Endothelial cell of umbilical vein (primary cell): ENCODE measurements around the gene MLNR. TPM values are rescaled to one million over a fixed set of nuclear protein-coding genes. Genes with fewer than 3 reads are reported as not detected.
A peak's percentile ranks its signal among the peaks of the same experiment; 100 is the strongest.

ENCODE experiments used
- BruUV-seq: library from RNA; stranded (reverse); fragments of 400-500 nt; replicated peaks from 2 replicates; lab custom pipeline; 2021; lab: Mats Ljungman, UMichigan
- CTCF ChIA-PET: fragments of 300-600, 350-600 bp; sonication (Branson Sonifier 250); formaldehyde crosslinking; loops from one replicate; lab custom pipeline; 2021; ENCODE audit warnings: antibody characterized with exemption, inconsistent platforms; lab: Charles Lee
- POLR2A ChIA-PET: fragments of 300-600, 350-600 bp; sonication (Branson Sonifier 250); formaldehyde crosslinking; loops from one replicate; lab custom pipeline; 2021; ENCODE audit warnings: antibody characterized with exemption, inconsistent platforms; lab: Charles Lee
- DNase-seq: peaks from one replicate; pipeline ENCODE4 v3.0.0-alpha.2; 2011; ENCODE audit warnings: low read depth, low spot score
- FAIRE-seq: peaks from 2 replicates; lab custom pipeline; 2011; peaks lifted over from hg19 to GRCh38; lab: Jason Lieb, UNC
- H2AFZ ChIP-seq: 2 replicates; pipeline ENCODE4 v1.6.0; 2012; ENCODE audit warnings: low read depth, low read length, control low read depth, inconsistent platforms
- H3K27ac ChIP-seq: 2 replicates; pipeline ENCODE4 v1.5.1; 2011; ENCODE audit warnings: low read depth, mild to moderate bottlenecking, control low read depth, low read length, moderate library complexity; ENCODE audit not compliant: insufficient read depth
- H3K27me3 ChIP-seq, 2 experiments: 2 replicates each; pipeline versions ENCODE4 v1.6.0 to v1.6.1; 2011; ENCODE audit warnings: low read length in 2 of 2, mixed read lengths in 1 of 2; ENCODE audit not compliant: control insufficient read depth in 2 of 2, insufficient read depth in 2 of 2
- H3K36me3 ChIP-seq, 2 experiments: 2 replicates in 1 of 2; 3 replicates in 1 of 2; pipeline ENCODE4 v1.5.1; 2011; ENCODE audit warnings: low read length in 2 of 2, mild to moderate bottlenecking in 1 of 2, moderate library complexity in 1 of 2; ENCODE audit not compliant: control insufficient read depth in 2 of 2, insufficient read depth in 2 of 2; ENCODE audit errors: extremely low read depth in 1 of 2
- H3K4me1 ChIP-seq: 3 replicates; pipeline ENCODE4 v1.5.1; 2011; ENCODE audit warnings: mild to moderate bottlenecking, low read length; ENCODE audit not compliant: control insufficient read depth, insufficient read depth; ENCODE audit errors: extremely low read depth
- H3K4me2 ChIP-seq: 2 replicates; pipeline ENCODE4 v1.6.1; 2011; ENCODE audit warnings: low read length, control low read depth, mixed read lengths; ENCODE audit not compliant: insufficient read depth
- H3K4me3 ChIP-seq, 3 experiments: fragments of 200-600 bp in 1 of 3; sonication (generic), shearing (Covaris generic) in 1 of 3; replicated peaks in 1 of 3; 2 replicates each; pipeline ENCODE4 v1.5.1; 2011 to 2016; ENCODE audit warnings: control low read depth in 3 of 3, low read length in 3 of 3, mild to moderate bottlenecking in 2 of 3, inconsistent platforms in 1 of 3, low read depth in 1 of 3, moderate library complexity in 1 of 3; ENCODE audit not compliant: insufficient read depth in 1 of 3
- H3K79me2 ChIP-seq: 2 replicates; pipeline ENCODE4 v1.6.0; 2012; ENCODE audit warnings: low read length, inconsistent platforms; ENCODE audit not compliant: control insufficient read depth, insufficient read depth
- H3K9ac ChIP-seq: replicated peaks from 2 replicates; pipeline ENCODE3; 2011; ENCODE audit warnings: low read length, control low read depth; ENCODE audit not compliant: insufficient read depth; ENCODE audit errors: extremely low read depth
- H3K9me1 ChIP-seq: replicated peaks from 3 replicates; pipeline ENCODE4 v1.6.0; 2011; ENCODE audit warnings: mild to moderate bottlenecking, low read length; ENCODE audit not compliant: control insufficient read depth, insufficient read depth; ENCODE audit errors: extremely low read depth
- H3K9me3 ChIP-seq: replicated peaks from 2 replicates; pipeline ENCODE4 v1.5.1; 2012; ENCODE audit warnings: low read length, inconsistent platforms; ENCODE audit not compliant: control insufficient read depth, insufficient read depth
- H4K20me1 ChIP-seq: replicated peaks from 2 replicates; pipeline ENCODE3; 2011; ENCODE audit warnings: mild to moderate bottlenecking, low read length; ENCODE audit not compliant: control insufficient read depth, insufficient read depth; ENCODE audit errors: extremely low read depth
- GATA2 ChIP-seq: IDR thresholded peaks from 2 replicates; pipeline ENCODE4 v1.7.0; 2011; ENCODE audit warnings: low read depth, mild to moderate bottlenecking, moderate library complexity, mixed read lengths, low read length; ENCODE audit not compliant: insufficient read length, insufficient read depth
- JUN ChIP-seq: IDR thresholded peaks from 2 replicates; pipeline ENCODE4 v1.6.1; 2011; ENCODE audit warnings: borderline replicate concordance, low read depth; ENCODE audit not compliant: insufficient read length, insufficient read depth
- MYC ChIP-seq: IDR thresholded peaks from one replicate; pipeline ENCODE4 v1.6.1; 2011; ENCODE audit warnings: mild to moderate bottlenecking, low read depth, low read length
- dilution Hi-C: fragments of 300-500 bp; cut with MboI; formaldehyde crosslinking; loops from one replicate; pipeline ENCODE4 v1.15.0; 2019; ENCODE audit warnings: low sequenced_read_pairs; ENCODE audit not compliant: extremely low pct_ligation_motif_present
- intact Hi-C: fragments of 100-400 bp; cut with micrococcal nuclease; formaldehyde crosslinking; loops from one replicate; pipeline ENCODE4 v1.10.0; 2022
- polyA plus RNA-seq, 4 experiments: library from polyadenylated mRNA; depleted of rRNA in 3 of 4; stranded (reverse) in 3 of 4; unstranded in 1 of 4; fragments of >200 nt; gene quantifications; 2 replicates each; pipeline versions ENCODE4 v1.2.1 to v1.2.3, GENCODE V29; 2011 to 2012; ENCODE audit warnings: missing spikeins in 1 of 4
- total RNA-seq: library from RNA; stranded (reverse); gene quantifications from 2 replicates; pipeline ENCODE4 v1.2.3, GENCODE V29; 2021
- TF ChIP-seq, protein P1 (sequence below), 2 donors: IDR thresholded peaks; 1 replicate in 1 of 2; 2 replicates in 1 of 2; pipeline ENCODE4 v1.5.1; 2011; ENCODE audit warnings: low read length in 2 of 2, mild to moderate bottlenecking in 2 of 2, moderate library complexity in 2 of 2, control low read depth in 1 of 2, inconsistent platforms in 1 of 2, low read depth in 1 of 2; ENCODE audit not compliant: insufficient read depth in 1 of 2; ENCODE audit errors: extremely low read depth in 1 of 2

Gene MLNR
- total and polyA plus RNA-seq, 2 donors (not counting 3 experiments of a cell fraction or from before 2014, with no cell fraction given) = not detected

DNA sequence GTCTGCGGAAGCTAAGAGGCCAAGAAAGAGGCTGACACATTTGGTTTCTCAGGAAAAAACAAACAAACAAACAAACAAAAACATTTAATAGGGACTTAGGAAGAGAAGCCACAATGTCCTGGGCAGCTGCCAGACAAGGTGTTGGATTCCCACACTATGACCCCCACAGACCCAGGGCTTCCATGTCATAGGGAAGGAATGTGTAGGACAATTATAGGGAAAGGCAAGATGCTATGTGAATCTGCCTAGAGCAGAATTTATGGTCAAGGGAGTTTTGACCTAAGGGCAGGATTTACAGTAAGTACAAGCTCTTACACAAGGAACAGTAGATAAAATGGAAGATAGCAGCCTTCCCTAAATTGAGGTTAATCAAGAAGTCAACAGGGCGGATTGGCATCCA, 18.5 kb downstream of the MLNR start:
- dilution Hi-C loops (no loop called here), intact Hi-C loops (no loop called here)
- no peak for TF ChIP-seq MYC
- TF ChIP-seq, protein P1, sequence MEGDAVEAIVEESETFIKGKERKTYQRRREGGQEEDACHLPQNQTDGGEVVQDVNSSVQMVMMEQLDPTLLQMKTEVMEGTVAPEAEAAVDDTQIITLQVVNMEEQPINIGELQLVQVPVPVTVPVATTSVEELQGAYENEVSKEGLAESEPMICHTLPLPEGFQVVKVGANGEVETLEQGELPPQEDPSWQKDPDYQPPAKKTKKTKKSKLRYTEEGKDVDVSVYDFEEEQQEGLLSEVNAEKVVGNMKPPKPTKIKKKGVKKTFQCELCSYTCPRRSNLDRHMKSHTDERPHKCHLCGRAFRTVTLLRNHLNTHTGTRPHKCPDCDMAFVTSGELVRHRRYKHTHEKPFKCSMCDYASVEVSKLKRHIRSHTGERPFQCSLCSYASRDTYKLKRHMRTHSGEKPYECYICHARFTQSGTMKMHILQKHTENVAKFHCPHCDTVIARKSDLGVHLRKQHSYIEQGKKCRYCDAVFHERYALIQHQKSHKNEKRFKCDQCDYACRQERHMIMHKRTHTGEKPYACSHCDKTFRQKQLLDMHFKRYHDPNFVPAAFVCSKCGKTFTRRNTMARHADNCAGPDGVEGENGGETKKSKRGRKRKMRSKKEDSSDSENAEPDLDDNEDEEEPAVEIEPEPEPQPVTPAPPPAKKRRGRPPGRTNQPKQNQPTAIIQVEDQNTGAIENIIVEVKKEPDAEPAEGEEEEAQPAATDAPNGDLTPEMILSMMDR (IDR thresholded peaks at IDR 0.05; ENCODE audit: extremely low read depth in 1 of 2, insufficient read depth in 1 of 2, low read depth in 1 of 2, low read length in 2 of 2) = no peak
- no peak for TF ChIP-seq GATA2
- ChIA-PET CTCF (interaction anchor here (0.9 to 2.8 kb wide), 3 partner anchors 9 to 42 kb away, joined by 4 to 11 read pairs (median 5); partner anchors contain the start of gene CDADC1), POLR2A (no interaction called here)
- BruUV-seq = no TSS peak
- Histone ChIP-seq H3K79me2 (no peaks in the 10 kb centered on the region), H3K4me3 (no peak overlapping the region), H3K36me3 (no peaks in the 10 kb centered on the region), H3K27ac (no peak overlapping the region), H2AFZ (no peak overlapping the region), H3K4me2 (no peak overlapping the region), H3K9me3 (no peaks in the 10 kb centered on the region), H4K20me1 (no peaks in the 10 kb centered on the region), H3K27me3 (no peaks in the 10 kb centered on the region), H3K4me1 (no peaks in the 10 kb centered on the region), H3K9me1 (no peaks in the 10 kb centered on the region), H3K9ac (no peak overlapping the region)
- DNase-seq = no peak
- no peak for FAIRE-seq

DNA sequence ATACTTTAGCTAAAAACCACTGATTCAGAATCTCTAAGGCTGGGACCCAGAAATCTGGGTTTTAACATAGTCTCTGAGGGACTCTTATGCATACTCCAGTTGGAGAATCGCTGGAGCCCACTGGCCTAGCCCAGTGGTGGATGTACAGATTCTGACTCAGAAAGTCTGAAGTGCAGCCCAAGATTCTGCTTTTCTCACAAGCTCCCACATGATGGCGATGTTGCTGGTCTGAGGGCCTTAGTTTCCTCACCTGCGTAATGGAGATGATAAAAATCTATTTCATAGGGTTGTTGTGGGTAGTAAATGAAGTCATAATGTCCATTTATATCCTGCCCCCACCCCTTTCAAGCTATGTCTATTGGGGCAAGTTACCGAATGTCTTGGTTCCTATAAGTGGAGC, 19.9 kb downstream of the MLNR start:
- no TSS peak for BruUV-seq
- H3K9me1 ChIP-seq = no peaks in the 10 kb centered on the region
- no peaks in the 10 kb centered on the region for H3K36me3 ChIP-seq
- ChIA-PET CTCF (interaction anchor here (0.7 to 1.4 kb wide), 19 partner anchors 8 to 368 kb away, joined by 3 to 24 read pairs (median 5); partner anchors contain the start of genes CDADC1 and MLNR), POLR2A (no interaction called here)
- H3K4me2 ChIP-seq = no peak overlapping the region
- no peaks in the 10 kb centered on the region for H3K9me3 ChIP-seq
- TF ChIP-seq, protein P1 (IDR thresholded peaks at IDR 0.05; ENCODE audit: extremely low read depth in 1 of 2, insufficient read depth in 1 of 2, low read depth in 1 of 2, low read length in 2 of 2) = peak; percentile 48 to 51
- TF ChIP-seq JUN = no peak
- no peak overlapping the region for H3K4me3 ChIP-seq
- peaks cover 0 to 3% of the 10 kb centered on the region in 2 experiments for H3K27me3 ChIP-seq
- no peak overlapping the region for H2AFZ ChIP-seq
- DNase-seq (peak; percentile 41), FAIRE-seq (no peak)
- H4K20me1 ChIP-seq = no peaks in the 10 kb centered on the region
- dilution Hi-C loops = no loop called here
- intact Hi-C loops = loop anchor here (1.0 to 2.0 kb wide), 2 partner anchors 41 to 367 kb away; no protein-coding TSS in a partner anchor
- no peaks in the 10 kb centered on the region for H3K4me1 ChIP-seq
- H3K9ac ChIP-seq = no peak overlapping the region
- no peaks in the 10 kb centered on the region for H3K79me2 ChIP-seq
- H3K27ac ChIP-seq = no peak overlapping the region
